HepG2 (cell line): ENCODE data around the gene GRM8.

Experiments
- CEBPG ChIP-seq: IDR thresholded peaks from 2 replicates; pipeline ENCODE4 v1.6.1; 2016
- EP300 ChIP-seq, 3 experiments: sonication (generic) in 1 of 3; formaldehyde crosslinking in 1 of 3; IDR thresholded peaks; 2 replicates each; pipeline versions ENCODE4 v1.5.1 to v1.6.1; 2011 to 2020; ENCODE audit warnings: low read depth in 2 of 3, low read length in 2 of 3, borderline replicate concordance in 1 of 3, improper control_type of control experiment in 1 of 3, mild to moderate bottlenecking in 1 of 3, missing genetic modification reagents in 1 of 3, moderate library complexity in 1 of 3
- JUN ChIP-seq: sonication (generic); formaldehyde crosslinking; IDR thresholded peaks from 2 replicates; pipeline ENCODE4 v1.4.0; 2020; ENCODE audit warnings: mild to moderate bottlenecking, missing genetic modification reagents
- MAFK ChIP-seq, 2 experiments: IDR thresholded peaks in 1 of 2; conservative IDR thresholded peaks in 1 of 2; 2 replicates each; pipeline ENCODE4 v1.6.1; 2011; ENCODE audit warnings: improper control_type of control experiment in 2 of 2, low read length in 2 of 2
- NFRKB ChIP-seq: fragments of 450-650 bp; IDR thresholded peaks from 2 replicates; pipeline ENCODE4 v1.6.1; 2017
- POLR2A ChIP-seq, 2 experiments: IDR thresholded peaks; 2 replicates each; pipeline ENCODE4 v1.6.1; 2011; ENCODE audit warnings: low read depth in 2 of 2, low read length in 2 of 2, mild to moderate bottlenecking in 1 of 2, moderate library complexity in 1 of 2; ENCODE audit not compliant: insufficient read depth in 1 of 2
- POLR2AphosphoS5 ChIP-seq: IDR thresholded peaks from 2 replicates; pipeline ENCODE4 v1.6.1; 2012; ENCODE audit warnings: low read depth, low read length
- SMC3 ChIP-seq: IDR thresholded peaks from 2 replicates; pipeline ENCODE4 v1.6.1; 2011; ENCODE audit warnings: low read length, improper control_type of control experiment
- SP2 ChIP-seq: sonication (generic); formaldehyde crosslinking; IDR thresholded peaks from 2 replicates; pipeline ENCODE4 v1.5.1; 2020; ENCODE audit warnings: mild to moderate bottlenecking, missing genetic modification reagents
- TOE1 ChIP-seq: sonication (generic); formaldehyde crosslinking; IDR thresholded peaks from 2 replicates; pipeline ENCODE4 v1.4.0; 2020; ENCODE audit warnings: mild to moderate bottlenecking, missing genetic modification reagents
- YEATS4 ChIP-seq: sonication (generic); formaldehyde crosslinking; IDR thresholded peaks from 2 replicates; pipeline ENCODE4 v1.4.0; 2020; ENCODE audit warnings: missing genetic modification reagents, borderline replicate concordance
- ZNF253 ChIP-seq: sonication (generic); formaldehyde crosslinking; IDR thresholded peaks from 2 replicates; pipeline ENCODE4 v1.8.0; 2022; ENCODE audit warnings: mild to moderate bottlenecking, missing genetic modification reagents, borderline replicate concordance
- ZNF614 ChIP-seq: IDR thresholded peaks from 2 replicates; pipeline ENCODE4 v1.6.1; 2018; ENCODE audit warnings: missing biosample characterization, missing genetic modification reagents, inconsistent platforms, borderline replicate concordance
- ZNF773 ChIP-seq: sonication (generic); formaldehyde crosslinking; IDR thresholded peaks from 2 replicates; pipeline ENCODE4 v1.4.0; 2020; ENCODE audit warnings: missing genetic modification reagents, borderline replicate concordance

- TF ChIP-seq SP2 (CRISPR knock-in tag), result no peak
- TF ChIP-seq POLR2AphosphoS5, result no peak
- no peak for TF ChIP-seq SMC3
- no peak for TF ChIP-seq EP300 (IDR thresholded peaks at IDR 0.05; ENCODE audit: low read depth in 2 of 2, low read length in 2 of 2)
- no peak for TF ChIP-seq EP300 (CRISPR knock-in tag; IDR thresholded peaks at IDR 0.05; ENCODE audit: borderline replicate concordance)
- no peak for TF ChIP-seq CEBPG
- no peak for TF ChIP-seq JUN (CRISPR knock-in tag)
- TF ChIP-seq MAFK (conservative IDR thresholded peaks at IDR 0.05 in 1 of 2, IDR thresholded peaks at IDR 0.05 in 1 of 2; ENCODE audit: low read length in 2 of 2), result no peak
- no peak for TF ChIP-seq ZNF253 (CRISPR knock-in tag)
- TF ChIP-seq TOE1 (CRISPR knock-in tag), result no peak
- TF ChIP-seq YEATS4, result no peak
- TF ChIP-seq POLR2A (IDR thresholded peaks at IDR 0.05; ENCODE audit: insufficient read depth in 1 of 2, low read depth in 2 of 2, low read length in 2 of 2), result no peak
- TF ChIP-seq ZNF614 (CRISPR knock-in tag), result no peak
- no peak for TF ChIP-seq NFRKB
- no peak for TF ChIP-seq ZNF773 (CRISPR knock-in tag)
Measured at GRCh38 chr7:126589068-126589684, 663.6 kb downstream of the GRM8 start.
